Smooth muscle cell of the brain vasculature (primary cell): ENCODE measurements around the gene METTL25B.

Experiments used
- DNase-seq: peaks from one replicate; pipeline ENCODE4 v3.0.0-alpha.2; 2012; ENCODE audit warnings: low read depth, low spot score

The METTL25B gene

GRCh38 chr1:156727926-156728598, at the start of gene METTL25B:
Gene METTL25B, plus strand, starts transcription at chr1:156728469. Its CDS starts 636 bp downstream, at chr1:156729105.
- no peak for DNase-seq

DNA sequence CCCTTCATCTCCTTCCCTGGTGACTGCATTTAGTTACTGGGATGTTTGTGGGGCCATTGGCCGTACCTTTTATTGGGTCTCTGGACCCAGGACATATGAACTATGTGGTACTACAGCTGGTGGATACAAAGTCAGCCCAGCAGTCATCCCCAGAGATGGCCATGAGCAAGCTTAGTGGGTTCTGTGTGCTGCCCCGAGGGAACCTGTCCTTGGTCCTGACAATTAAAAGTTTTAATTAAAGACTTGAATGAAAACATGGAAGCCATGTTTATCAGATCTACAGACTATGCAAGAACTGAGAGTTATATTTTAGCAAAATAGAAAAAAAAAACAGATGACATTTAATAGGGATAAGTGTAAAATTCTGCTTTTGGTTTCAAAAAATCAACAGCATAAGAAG, 48.2 kb upstream of the METTL25B start:
- DNase-seq = no peak

DNA sequence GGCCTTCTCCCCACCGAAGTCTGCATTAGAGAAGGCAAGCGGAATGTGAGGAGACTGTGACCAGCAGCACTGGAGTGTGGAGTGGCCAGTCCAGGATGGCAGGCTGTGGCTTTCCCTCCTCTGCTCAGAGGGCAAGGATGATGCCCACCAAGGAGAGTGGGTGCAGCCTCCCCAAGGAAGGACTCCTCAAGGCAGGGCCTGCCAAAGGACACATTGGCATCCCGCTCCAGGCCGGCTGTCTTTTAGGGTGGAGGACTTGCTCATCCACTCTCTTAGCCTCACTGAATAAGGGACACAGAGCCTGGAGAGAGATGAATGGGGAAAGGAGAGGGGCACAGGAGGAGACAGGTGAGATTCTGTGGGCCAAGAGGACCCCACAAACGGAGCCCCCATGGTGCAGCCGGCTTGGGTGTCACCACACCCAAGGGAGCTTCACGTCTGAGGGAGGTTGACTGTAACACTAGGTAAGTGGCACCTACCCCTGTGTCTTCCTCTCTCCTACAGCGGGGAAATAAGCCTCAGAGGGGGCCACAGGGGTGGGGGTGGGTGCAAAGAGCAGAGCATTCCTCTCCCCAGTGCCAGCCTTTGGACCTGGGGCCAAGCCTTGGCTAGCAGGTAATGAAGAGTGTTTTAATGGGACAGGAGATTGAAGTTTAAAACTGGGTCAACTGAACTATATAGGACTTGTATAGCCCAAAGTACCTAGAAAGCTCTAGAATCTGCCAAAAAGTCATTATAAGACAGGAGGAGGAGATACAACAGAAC, 46.9 kb upstream of the METTL25B start:
- no peak for DNase-seq

DNA sequence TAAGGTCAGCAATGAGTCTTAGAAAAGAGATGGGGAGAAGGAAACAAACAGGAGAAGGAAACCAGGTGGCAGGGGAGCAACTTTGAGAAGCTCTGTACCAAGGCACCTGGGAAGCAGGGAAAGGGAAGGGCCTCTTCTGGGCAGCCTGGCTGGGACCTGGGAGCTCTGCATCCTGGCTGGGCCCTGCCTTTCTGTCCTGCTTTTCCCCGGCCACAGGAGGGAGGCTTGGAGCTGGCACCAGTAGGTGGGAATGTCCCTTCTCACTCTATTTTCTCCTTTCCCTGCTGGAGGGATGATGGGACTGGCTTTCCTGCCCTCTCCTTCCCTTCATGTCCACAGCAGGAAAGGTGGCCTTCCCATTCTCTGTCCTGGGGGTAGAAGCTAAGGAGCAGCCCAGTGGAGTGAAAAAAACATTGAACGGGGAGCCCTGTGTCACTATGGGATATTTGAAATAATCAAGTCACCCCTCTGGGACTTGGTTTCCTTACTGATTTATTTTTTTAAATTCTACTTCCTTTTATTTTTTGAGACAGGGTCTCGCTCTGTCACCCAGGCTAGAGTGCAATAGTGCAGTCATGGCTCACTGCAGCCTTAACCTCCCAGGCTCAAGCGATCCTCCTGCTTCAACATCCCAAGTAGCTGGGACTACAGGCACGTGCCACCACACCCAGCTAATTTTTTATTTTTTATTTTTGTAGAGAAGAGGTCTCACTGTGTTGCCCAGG, 45.9 kb upstream of the METTL25B start:
- no peak for DNase-seq

GRCh38 chr1:156684227-156684782, 44.0 kb upstream of the METTL25B start:
- DNase-seq = no peak

- no peak for DNase-seq
Observed at GRCh38 chr1:156689035-156689952, 39.0 kb upstream of the METTL25B start.

DNA sequence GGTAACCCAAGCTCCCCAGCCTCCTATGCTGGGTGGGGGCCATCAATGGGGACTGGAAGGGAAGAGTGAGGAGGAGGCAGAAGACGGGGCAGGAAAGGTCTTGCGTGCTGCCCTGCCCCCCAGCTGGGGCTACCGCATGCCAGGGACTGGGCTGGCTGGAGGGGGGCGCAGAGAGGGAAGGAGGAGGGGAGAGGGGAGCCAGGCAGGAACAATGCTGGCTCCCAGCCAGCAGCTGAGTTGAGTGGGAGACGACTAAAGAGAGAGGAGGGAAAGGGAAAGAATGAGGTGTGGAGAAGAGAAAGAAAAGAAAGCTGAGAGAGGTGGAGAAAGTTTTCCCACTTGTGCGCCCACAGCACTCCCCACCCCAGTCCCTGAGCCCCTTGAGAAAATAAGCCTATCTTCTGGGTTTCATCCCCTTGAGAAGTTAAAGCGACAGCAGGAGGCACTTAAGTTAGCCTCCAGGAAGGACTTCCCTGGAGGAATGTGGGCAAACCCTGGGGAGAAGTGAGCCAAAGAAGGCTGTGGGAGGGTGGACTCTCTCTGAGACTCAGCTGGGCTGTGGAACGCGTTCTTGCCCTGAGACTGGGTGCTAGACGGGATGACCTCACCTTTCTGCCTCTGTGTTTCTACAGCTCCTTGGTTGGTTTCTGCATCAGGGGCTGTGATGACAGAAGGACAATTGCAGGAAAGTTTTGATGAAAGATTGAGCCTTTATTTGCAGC, 38.2 kb upstream of the METTL25B start:
- no peak for DNase-seq

- DNase-seq = no peak
Observed at GRCh38 chr1:156690675-156691036, 37.6 kb upstream of the METTL25B start.

DNA sequence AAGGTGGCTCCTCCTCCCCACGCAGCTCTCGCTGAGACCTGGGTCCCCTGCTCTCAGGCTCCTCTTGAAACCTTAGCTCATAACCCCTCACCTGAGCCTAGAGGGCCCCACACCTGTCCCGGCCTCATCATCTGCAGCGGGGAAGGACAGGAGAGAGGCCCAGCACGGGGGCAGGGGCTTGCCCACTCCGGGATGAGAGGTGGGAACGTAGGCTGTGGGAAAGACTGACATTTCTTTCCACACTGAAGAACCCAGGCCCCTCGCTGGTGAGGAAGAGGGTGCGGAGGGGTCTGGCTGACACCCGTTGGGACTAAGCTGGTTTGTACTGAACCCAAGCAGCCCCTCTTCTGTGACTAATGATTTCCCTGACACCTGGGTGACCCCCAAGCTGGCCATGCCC, 37.1 kb upstream of the METTL25B start:
- DNase-seq = no peak

- DNase-seq = no peak
Observed at GRCh38 chr1:156691665-156692440, 36.4 kb upstream of the METTL25B start.

DNA sequence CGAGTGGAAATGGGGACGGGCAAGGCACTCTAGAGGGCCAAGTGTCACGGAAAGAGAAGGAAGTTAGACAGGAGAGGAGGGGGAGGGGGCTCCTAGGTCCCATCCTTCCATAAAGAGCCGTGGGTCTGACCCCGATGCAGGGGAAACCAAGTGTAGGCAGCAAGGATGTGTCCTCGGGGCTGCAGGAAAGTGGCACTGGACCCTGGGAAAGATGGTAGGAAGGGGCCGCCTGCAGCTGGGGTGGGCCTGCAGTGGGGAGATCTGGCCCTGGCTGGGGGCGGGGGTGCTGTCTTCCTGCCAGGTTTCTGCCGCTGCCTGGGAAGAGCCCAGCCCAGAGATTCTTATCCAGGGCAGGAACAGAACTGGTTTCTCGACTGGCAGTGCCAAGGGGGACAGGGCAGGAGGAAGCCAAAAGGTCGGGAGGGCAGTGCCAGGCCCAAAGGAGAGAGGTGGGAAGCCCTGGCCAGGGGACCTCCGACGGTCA, 35.8 kb upstream of the METTL25B start:
- DNase-seq = no peak

DNA sequence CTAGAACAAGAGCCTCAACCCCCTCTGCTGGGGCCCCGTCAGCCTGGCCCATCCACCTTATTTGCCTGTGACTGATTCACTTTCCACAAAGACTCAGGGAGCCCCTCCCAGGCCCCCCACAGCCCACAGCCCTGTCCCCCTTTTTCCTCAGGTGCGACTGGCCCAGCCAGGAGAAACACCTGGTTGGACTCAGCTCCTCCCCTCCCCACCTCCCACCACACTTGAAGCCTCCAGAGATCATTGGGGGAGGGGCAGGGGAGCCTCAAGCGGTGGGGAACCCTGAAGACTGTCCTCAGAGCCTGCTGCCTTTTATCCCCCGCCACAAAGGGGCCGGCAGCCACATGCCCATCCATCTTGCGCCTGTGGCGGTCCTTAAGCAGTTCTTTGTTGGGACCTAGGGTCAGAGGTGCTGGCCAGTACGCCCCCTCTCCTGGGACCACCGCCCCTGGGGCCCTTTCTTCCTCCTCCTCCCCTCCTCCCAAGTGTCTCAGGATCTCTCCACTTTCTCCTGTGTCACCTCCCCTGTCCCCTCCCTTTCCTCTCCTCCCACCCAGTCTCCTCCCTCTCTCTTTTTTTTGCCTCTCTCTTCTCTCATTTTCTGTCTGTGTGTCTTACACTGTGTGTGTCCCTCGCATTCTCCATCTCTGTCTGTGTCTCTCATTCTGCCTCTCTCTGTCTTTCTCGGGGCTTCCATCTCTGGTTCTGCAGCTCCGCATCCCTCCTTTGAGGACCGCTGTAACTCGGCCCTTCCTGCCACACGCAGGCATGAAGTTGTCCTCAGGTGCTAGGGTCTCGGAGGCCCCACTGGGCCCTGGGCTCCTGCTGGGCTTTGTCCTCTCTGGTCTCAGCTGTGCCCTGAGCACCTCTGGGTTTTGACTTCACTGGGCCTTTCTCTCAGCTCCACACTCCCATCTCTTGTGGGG, 35.1 kb upstream of the METTL25B start:
- DNase-seq = no peak

DNA sequence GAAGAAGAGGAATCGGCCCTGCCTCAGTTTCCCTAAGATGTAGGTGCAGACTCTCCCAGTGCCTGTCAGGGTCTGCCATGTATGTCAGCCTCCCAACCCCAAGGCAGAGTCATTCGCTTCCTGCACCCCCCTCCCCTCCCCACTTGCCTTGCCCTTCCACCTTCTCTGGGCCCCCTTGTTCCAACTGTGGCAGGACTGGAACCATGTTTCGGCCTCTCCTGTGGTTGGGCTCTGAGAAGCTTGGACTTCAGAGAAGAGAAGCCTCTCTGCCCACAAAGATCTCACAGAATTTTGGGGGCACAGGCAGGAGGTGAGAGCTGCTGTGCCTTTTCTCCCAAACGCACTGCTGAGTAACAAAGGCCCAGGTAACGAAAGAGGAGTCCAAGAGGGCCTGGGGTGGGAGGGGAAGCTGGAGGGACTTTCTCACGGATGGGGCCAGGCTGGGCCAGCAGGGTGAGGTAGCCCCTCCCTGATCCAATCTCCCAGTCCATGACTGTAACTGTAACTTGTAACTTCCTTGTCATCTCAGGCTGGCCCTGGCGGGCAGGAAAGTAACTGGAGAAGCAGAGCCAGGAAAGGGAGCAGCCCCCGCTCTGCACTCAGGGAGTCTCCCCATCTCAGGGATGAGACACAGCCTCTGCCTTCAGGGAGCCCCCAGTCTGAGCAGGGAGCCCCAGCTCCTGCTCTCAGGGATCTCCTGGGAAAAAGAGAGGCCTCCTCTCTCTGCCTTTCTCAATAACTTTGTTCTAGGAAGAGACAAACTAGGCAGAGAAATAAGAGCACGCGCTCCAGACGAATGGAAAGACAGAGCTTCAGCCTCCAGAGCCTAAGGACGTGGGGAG, 34.2 kb upstream of the METTL25B start:
- no peak for DNase-seq

GRCh38 chr1:156694690-156694962, 33.6 kb upstream of the METTL25B start:
- no peak for DNase-seq

DNA sequence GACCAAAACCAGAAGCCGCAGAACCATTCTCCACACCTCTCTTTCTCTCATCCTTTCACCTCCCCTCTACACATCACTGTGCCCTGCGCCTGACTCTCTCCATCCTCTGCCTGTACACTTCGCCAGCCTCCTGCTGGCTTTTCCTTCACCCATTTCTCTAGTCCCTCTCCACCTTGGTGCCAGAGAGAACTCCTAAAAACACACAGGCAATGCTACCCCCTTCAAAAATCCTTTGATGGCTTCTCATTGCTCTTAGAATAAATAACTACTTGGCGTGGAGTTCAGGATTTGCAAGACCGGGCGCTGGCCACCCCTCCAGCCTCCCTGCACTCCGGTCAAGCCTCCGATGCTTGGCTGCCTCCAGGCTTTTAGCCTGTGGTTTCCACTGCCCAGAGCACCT, 31.5 kb upstream of the METTL25B start:
- DNase-seq = no peak

GRCh38 chr1:156697481-156697880, 30.8 kb upstream of the METTL25B start:
- no peak for DNase-seq

GRCh38 chr1:156698995-156699394, 29.3 kb upstream of the METTL25B start:
- DNase-seq = no peak
